K562 (cell line): ENCODE data around the gene PGLYRP4.

Source experiments
- CTBP1 ChIP-seq: fragments of 450-650 bp; IDR thresholded peaks from 2 replicates; pipeline ENCODE4 v1.6.1; 2016; ENCODE audit warnings: borderline replicate concordance
- HES1 ChIP-seq: fragments of 450-650 bp; IDR thresholded peaks from 2 replicates; pipeline ENCODE4 v1.6.1; 2016; ENCODE audit warnings: low read depth, mild to moderate bottlenecking, moderate library complexity
- MEF2D ChIP-seq: conservative IDR thresholded peaks from 2 replicates; pipeline ENCODE4 v1.6.1; 2016; ENCODE audit warnings: low read depth, missing genetic modification characterization, missing compliant biosample characterization
- ZNF217 ChIP-seq: sonication (generic); formaldehyde crosslinking; IDR thresholded peaks from 2 replicates; pipeline ENCODE4 v1.8.0; 2022; ENCODE audit warnings: mild to moderate bottlenecking, missing genetic modification reagents

DNA sequence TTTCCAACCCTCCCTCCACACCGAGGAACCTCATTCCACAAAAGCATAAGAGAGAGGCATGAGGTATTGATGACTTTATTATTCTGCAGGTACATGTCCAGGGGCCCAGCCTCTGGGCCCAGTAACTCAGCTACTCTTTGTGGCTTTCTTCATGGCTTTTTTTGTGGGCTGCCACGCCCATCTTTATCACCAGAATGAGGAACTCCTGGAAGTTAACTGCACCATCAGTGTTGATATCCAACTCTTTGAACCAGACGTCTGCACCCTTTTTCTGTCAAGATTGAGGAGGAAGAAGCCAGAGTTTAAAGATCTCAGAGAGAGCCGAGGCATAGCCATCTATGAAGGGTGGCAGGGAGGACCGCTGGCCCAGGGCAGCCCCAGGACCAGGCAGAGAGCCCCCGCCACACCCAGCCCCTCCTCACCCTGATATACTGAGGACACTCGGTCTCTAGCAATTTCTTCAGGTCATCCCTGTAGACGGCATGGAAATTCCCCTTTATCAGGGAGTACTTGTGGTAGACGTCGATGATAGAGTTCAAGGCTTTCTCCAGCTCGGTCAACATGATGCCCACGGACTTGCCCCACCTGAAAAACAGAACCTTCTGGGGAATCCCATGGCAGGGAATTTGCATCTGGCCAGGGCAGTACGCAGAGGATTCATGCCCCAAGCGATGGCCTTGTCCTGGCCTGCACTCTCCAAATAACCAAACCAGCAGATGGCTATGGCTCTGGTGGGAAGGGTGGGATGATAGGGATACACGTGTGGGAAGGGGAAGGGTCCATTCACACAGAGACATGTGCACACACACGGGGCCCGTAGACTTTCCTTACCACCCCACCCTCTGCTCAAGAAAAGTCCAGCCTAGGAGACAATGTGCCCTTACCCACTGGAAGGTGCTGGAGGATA, 41.6 kb upstream of the PGLYRP4 start:
- TF ChIP-seq MEF2D (tag) (no peak), ZNF217 (CRISPR knock-in tag) (no peak), HES1 (no peak), CTBP1 (no peak)
